HUES48 (cell line): ENCODE measurements around the gene ZHX3.

ENCODE experiments used
- H3K27ac ChIP-seq: one replicate; pipeline ENCODE4 v1.7.0; 2013; ENCODE audit warnings: low read depth, low read length, inconsistent platforms
- H3K27me3 ChIP-seq: 2 replicates; pipeline ENCODE4 v1.6.1; 2013; ENCODE audit warnings: mild to moderate bottlenecking, low read length; ENCODE audit not compliant: control insufficient read depth, insufficient read depth
- H3K36me3 ChIP-seq: 2 replicates; pipeline ENCODE4 v1.6.1; 2013; ENCODE audit warnings: low read length; ENCODE audit not compliant: control insufficient read depth, insufficient read depth
- H3K4me1 ChIP-seq: 2 replicates; pipeline ENCODE4 v1.6.1; 2013; ENCODE audit warnings: mild to moderate bottlenecking, low read length; ENCODE audit not compliant: control insufficient read depth, insufficient read depth
- H3K4me3 ChIP-seq: 2 replicates; pipeline ENCODE4 v1.5.1; 2013; ENCODE audit warnings: mild to moderate bottlenecking, low read depth, low read length
- H3K9ac ChIP-seq: 2 replicates; pipeline ENCODE4 v1.6.1; 2013; ENCODE audit warnings: mild to moderate bottlenecking, low read depth, low read length, moderate library complexity
- H3K9me3 ChIP-seq: 2 replicates; pipeline ENCODE4 v1.6.1; 2013; ENCODE audit warnings: low read length; ENCODE audit not compliant: control insufficient read depth, insufficient read depth

ZHX3 gene

GRCh38 chr20:41352666-41353065 lies 35.1 kb upstream of the ZHX3 start:
- Histone ChIP-seq H3K4me3 (no peak overlapping the region), H3K36me3 (no peaks in the 10 kb centered on the region), H3K27me3 (no peaks in the 10 kb centered on the region), H3K9me3 (no peaks in the 10 kb centered on the region), H3K9ac (no peak overlapping the region), H3K27ac (no peak overlapping the region), H3K4me1 (no peaks in the 10 kb centered on the region)

- Histone ChIP-seq H3K4me3 (no peak overlapping the region), H3K36me3 (no peaks in the 10 kb centered on the region), H3K4me1 (no peaks in the 10 kb centered on the region), H3K9me3 (no peaks in the 10 kb centered on the region), H3K27ac (no peak overlapping the region), H3K9ac (no peak overlapping the region), H3K27me3 (no peaks in the 10 kb centered on the region)
These were observed 34.6 kb upstream of the ZHX3 start for GRCh38 chr20:41352106-41352505.

- no peaks in the 10 kb centered on the region for H3K9me3 ChIP-seq
- no peak overlapping the region for H3K4me3 ChIP-seq
- no peak overlapping the region for H3K27ac ChIP-seq
- no peaks in the 10 kb centered on the region for H3K36me3 ChIP-seq
- H3K9ac ChIP-seq = no peak overlapping the region
- H3K4me1 ChIP-seq = no peaks in the 10 kb centered on the region
- no peaks in the 10 kb centered on the region for H3K27me3 ChIP-seq
These were observed 33.0 kb upstream of the ZHX3 start for GRCh38 chr20:41350408-41350962.

GRCh38 chr20:41349943-41350342 lies 32.4 kb upstream of the ZHX3 start:
- H3K4me3 ChIP-seq = no peak overlapping the region
- H3K36me3 ChIP-seq = no peaks in the 10 kb centered on the region
- H3K27ac ChIP-seq = no peak overlapping the region
- H3K4me1 ChIP-seq = no peaks in the 10 kb centered on the region
- no peak overlapping the region for H3K9ac ChIP-seq
- no peaks in the 10 kb centered on the region for H3K27me3 ChIP-seq
- no peaks in the 10 kb centered on the region for H3K9me3 ChIP-seq

GRCh38 chr20:41349266-41349665 lies 31.7 kb upstream of the ZHX3 start:
- Histone ChIP-seq H3K27me3 (no peaks in the 10 kb centered on the region), H3K9ac (no peak overlapping the region), H3K36me3 (no peaks in the 10 kb centered on the region), H3K27ac (no peak overlapping the region), H3K9me3 (no peaks in the 10 kb centered on the region), H3K4me1 (no peaks in the 10 kb centered on the region), H3K4me3 (no peak overlapping the region)

GRCh38 chr20:41348430-41349172 lies 31.1 kb upstream of the ZHX3 start:
- no peak overlapping the region for H3K4me3 ChIP-seq
- H3K9me3 ChIP-seq = no peaks in the 10 kb centered on the region
- H3K36me3 ChIP-seq = no peaks in the 10 kb centered on the region
- H3K9ac ChIP-seq = no peak overlapping the region
- H3K4me1 ChIP-seq = no peaks in the 10 kb centered on the region
- H3K27ac ChIP-seq = no peak overlapping the region
- H3K27me3 ChIP-seq = no peaks in the 10 kb centered on the region

- Histone ChIP-seq H3K36me3 (no peaks in the 10 kb centered on the region), H3K9me3 (no peaks in the 10 kb centered on the region), H3K9ac (no peak overlapping the region), H3K27me3 (no peaks in the 10 kb centered on the region), H3K4me1 (no peaks in the 10 kb centered on the region), H3K27ac (no peak overlapping the region), H3K4me3 (no peak overlapping the region)
These were observed 30.2 kb upstream of the ZHX3 start for GRCh38 chr20:41347523-41348429.

- H3K27me3 ChIP-seq = no peaks in the 10 kb centered on the region
- no peak overlapping the region for H3K4me3 ChIP-seq
- peaks cover 3% of the 10 kb centered on the region; the same call in 1 of the 2 replicates for H3K4me1 ChIP-seq
- no peak overlapping the region for H3K27ac ChIP-seq
- H3K9me3 ChIP-seq = no peaks in the 10 kb centered on the region
- H3K36me3 ChIP-seq = no peaks in the 10 kb centered on the region
- H3K9ac ChIP-seq = no peak overlapping the region
These were observed 28.2 kb upstream of the ZHX3 start for GRCh38 chr20:41345729-41346067.

- H3K27ac ChIP-seq = no peak overlapping the region
These were observed 27.6 kb upstream of the ZHX3 start for GRCh38 chr20:41344938-41345728.

GRCh38 chr20:41344477-41344876 lies 26.9 kb upstream of the ZHX3 start:
- Histone ChIP-seq H3K4me3 (no peak overlapping the region), H3K36me3 (no peaks in the 10 kb centered on the region), H3K4me1 (peaks cover 7% of the 10 kb centered on the region; the same call in 1 of the 2 replicates), H3K27me3 (peaks cover 3% of the 10 kb centered on the region), H3K27ac (no peak overlapping the region), H3K9ac (no peak overlapping the region), H3K9me3 (no peaks in the 10 kb centered on the region)

More at GRCh38 chr20:41344938-41345728, 27.6 kb upstream of the ZHX3 start:
- no peaks in the 10 kb centered on the region for H3K9me3 ChIP-seq
- H3K36me3 ChIP-seq = no peaks in the 10 kb centered on the region
- H3K4me1 ChIP-seq = peaks cover 3% of the 10 kb centered on the region; the same call in 1 of the 2 replicates
- no peak overlapping the region for H3K9ac ChIP-seq
- no peaks in the 10 kb centered on the region for H3K27me3 ChIP-seq
- H3K4me3 ChIP-seq = no peak overlapping the region
